Stimulated activated CD8-positive, alpha-beta memory T cell treated with anti-CD3 and anti-CD28 coated beads, Interleukin-12 subunit alpha, Interleukin-12 subunit beta, amount 100 ng/mL, for 4 hours (primary cell): ENCODE data around the gene VPS16.
"Not testable (repeated sequence)": the region's sequence is repeated elsewhere in the genome, so short reads cannot be mapped to it uniquely, and the experiment has no call there.

Experiments
- DNase-seq: peaks from one replicate; pipeline ENCODE4 v3.0.0-alpha.2; 2020; ENCODE audit warnings: low read depth

Gene VPS16

GRCh38 chr20:2871661-2872458, 31.3 kb downstream of the VPS16 start:
- DNase-seq: peak; percentile 15

GRCh38 chr20:2872459-2873009, 32.0 kb downstream of the VPS16 start:
- DNase-seq: peak; percentile 55

DNA sequence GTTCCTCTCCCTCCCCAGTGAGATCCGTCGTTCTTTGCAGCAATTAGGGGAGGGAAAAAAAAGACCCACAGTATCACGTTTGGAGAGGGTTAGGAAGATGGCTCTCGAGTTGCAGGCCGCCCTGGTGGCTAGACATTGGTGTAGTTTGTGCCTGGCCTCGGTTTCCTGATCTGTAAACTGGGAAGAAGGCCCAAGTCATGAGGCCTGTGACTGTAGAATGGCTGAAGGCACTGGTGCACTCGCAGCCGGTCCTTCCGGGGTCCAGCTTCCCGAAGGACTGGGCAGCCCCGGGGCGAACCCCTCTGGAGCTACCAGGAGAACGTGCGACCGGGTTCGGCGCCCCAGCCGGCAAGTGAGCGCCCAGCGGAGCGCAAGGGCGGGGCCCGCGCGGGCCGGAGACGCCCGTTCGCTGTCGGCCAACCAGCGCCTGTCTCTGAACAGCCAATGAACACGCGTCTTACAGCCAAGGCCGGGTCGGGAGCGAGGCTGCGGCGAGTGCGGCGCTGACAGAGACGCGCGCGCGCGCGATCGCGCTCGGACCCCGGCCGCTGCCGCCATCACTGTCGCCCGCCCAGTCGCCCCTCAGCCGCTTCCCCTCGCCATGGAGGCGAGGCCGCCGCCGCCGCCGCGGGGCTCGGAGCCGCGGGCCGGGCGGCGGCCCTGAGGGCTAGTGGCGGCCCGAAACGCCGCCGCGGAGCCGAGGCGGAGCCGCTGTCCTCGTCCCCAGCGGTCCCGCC, 32.6 kb downstream of the VPS16 start, which contains the start of gene PTPRA:
TSS of gene PTPRA (plus strand) at position 472 of the 737 bp plus-strand sequence. CDS start 90,797 bp downstream, outside the sequence.
- DNase-seq: peak; percentile 86

DNA sequence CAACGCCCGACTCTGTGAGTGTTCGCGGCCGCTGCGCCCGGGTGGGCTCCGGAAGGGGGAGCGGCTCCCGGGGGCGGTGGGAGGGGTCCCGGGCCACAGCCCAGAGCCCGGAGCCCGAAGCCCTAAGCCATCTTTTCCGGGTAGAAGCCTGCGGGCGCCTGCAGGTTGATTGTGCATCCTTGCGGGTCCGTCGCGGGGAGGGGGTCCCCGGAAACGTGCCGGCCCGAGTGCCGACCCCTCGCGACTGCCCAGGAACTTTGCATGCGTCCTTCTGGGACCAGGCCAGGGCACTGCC, 33.1 kb downstream of the VPS16 start:
- DNase-seq: peak; percentile 63

- DNase-seq: no peak
These were observed 33.9 kb downstream of the VPS16 start for GRCh38 chr20:2874456-2874855.

- no peak for DNase-seq
These were observed 35.2 kb downstream of the VPS16 start for GRCh38 chr20:2875690-2876203.

- DNase-seq: no peak
These were observed 38.0 kb downstream of the VPS16 start for GRCh38 chr20:2878515-2878914.

GRCh38 chr20:2879146-2879545, 38.6 kb downstream of the VPS16 start:
- DNase-seq: no peak

DNA sequence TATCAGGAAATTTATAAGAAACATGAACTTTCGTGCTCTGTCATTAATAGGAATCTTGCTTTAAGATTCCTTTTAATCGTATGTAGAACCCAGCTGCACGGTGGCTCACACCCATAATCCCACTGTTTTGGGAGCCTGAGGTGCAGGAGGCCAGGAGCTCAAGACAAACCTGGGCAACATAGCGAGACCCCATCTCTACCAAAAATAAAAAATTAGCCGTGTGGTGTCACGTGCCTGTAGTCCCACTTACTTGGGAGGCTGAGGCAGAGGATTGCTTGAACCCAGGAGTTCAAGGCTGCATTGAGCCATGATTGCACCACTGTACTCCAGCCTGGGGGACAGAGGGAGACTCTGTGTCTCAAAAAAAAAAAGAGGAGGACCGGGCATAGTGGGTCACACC, 40.1 kb downstream of the VPS16 start:
- DNase-seq: no peak

DNA sequence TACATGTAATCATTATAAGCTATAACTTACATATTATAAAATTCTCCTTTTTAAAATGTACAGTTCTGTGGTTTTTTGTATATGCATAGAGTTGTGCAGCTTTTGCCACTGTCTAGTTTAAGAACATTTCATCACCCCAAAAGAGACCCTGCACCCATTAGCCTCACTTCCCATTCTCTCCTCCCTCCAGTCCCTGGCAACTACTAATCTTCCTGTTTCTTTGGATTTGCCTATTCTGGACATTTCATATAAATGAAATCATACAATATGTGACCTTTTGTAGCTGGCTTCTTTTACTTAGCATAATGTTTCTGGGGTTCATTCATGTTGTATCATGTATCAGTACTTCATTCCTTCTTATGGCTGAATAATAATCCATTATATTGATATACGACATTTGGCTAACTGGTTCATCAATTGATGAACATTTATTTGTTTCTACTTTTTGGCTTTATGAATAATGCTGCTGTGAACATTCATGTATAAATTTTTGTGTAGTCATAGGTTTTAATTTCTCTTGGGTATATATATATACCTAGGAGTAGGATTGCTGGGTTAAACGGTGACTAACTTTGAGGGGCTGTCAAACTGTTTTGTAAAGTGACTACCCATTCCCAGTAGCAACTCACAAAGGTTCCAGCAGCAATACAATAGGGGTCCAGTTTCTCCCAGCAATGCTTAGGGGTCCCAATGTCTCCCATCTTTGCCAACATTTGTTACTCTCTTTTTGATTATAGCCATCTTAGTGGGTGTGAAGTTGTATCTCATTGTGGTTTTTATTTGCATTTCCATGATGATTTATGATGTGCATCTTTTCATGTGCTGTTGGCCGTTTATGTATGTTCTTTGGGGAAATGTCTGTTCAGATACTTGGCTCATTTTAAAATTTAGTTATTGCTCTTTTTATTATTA, 43.4 kb downstream of the VPS16 start:
- DNase-seq: no peak

DNA sequence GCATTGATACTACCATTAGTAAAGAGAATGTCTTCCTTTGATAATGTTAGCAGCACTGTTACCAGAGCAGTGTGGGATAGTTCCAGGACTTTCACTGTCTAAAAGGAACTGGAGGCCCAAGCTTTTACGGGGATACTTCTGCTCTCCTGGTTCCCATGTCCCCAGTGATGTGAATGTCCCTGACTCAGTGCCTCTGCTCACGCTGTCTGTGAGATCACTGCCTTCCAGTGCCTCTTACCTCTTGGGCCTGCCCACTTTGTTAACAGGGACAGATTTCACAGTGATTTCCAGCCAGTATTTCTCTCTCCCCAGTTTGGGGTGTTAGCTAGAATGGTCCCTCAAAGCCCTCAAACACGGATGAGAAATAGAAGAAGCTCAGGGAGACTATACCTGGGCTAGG, 47.2 kb downstream of the VPS16 start:
- DNase-seq: no peak

DNA sequence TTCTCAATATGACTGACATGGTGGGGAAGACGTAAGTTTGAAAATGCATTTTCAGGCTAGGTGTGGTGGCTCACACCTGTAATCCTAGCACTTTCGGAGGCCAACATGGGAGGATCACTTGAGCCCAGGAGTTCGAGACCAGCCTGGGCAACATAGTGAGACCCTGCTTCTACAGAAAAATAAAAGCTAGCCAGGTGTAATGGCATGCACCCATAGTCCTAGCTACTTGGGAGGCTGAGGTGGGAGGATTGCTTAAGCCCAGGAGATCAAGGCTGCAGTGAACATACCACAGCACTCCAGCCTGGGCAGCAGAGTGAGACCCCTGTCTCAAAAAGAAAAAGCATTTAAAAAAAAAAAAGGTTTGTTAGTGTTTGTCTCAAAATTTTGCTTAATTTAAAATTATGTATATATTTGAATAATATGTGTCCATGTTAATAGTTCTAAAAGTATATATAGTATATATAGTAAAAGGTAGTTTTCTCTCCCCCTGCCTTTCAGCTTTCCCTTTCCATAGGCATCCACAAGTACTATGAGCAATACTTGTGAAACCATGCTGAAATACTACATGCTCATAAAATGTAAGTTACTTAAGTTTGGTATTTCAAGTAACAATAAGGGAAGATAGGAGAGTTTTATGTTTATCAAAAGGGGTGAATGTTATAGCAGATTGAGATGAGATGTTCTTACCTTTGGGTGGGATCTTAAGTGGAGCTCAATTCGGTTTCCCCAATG, 47.8 kb downstream of the VPS16 start:
- DNase-seq: no peak

DNA sequence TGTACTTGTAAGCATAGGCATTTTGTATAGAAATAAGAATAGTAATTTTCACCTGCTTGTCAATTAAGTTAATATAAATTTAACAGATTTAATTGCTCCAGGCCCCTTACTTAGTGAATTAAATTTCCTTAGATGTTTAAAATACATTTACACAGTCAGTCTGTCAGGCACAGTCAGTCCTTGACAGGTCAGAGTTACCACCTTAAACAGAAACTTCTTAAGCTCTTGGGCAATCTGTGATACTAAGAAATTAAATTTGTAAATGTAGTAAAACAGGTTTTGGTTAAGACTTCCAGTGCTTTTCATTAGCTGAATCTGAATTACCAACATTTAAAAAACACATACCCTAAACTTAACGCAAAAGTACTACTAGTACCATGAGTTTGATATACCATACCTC, 48.7 kb downstream of the VPS16 start:
- DNase-seq: no peak

GRCh38 chr20:2889797-2890196, 49.3 kb downstream of the VPS16 start:
- DNase-seq: no peak

- DNase-seq: no peak
These were observed 50.2 kb downstream of the VPS16 start for GRCh38 chr20:2890742-2891141.

GRCh38 chr20:2891343-2891742, 50.8 kb downstream of the VPS16 start:
- no peak for DNase-seq

DNA sequence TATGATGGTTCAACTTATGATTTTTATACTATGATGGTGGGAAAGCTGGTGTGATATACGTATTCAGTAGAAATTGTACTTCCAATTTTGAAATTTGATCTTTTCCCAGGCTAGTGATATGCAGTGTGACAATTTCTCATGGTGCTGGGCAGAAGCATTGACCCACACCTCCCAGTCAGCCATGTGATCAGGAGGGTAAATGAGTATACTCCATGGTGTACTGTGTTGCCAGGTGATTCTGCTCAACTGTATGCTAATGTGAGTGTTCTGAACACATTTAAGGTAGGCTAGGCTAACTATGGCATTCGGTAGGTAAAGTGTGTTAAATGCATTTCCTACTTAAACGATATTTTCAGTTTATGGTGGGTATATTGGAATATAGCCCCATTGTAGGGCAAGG, 51.8 kb downstream of the VPS16 start:
- DNase-seq: no peak

GRCh38 chr20:2894221-2894620, 53.7 kb downstream of the VPS16 start:
- DNase-seq: no peak

DNA sequence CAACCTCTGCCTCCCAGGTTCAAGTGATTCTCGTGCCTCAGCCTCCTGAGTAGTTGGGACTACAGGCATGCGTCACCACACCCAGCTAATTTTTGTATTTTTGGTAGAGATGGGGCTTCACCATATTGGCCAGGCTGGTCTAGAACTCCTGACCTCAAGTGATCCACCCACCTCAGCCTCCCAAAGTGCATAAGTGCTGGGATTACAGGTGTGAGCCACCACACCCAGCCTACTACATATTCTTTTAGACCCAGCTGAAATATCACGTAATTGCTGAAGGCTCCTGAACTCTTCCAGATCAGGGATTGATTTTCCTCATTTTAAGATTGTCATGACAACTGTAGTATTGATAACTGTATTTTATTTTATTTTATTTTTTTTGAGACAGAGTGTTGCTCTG, 54.6 kb downstream of the VPS16 start:
- DNase-seq: not testable (repeated sequence)

- DNase-seq: no peak
These were observed 58.7 kb downstream of the VPS16 start for GRCh38 chr20:2899243-2899642.

DNA sequence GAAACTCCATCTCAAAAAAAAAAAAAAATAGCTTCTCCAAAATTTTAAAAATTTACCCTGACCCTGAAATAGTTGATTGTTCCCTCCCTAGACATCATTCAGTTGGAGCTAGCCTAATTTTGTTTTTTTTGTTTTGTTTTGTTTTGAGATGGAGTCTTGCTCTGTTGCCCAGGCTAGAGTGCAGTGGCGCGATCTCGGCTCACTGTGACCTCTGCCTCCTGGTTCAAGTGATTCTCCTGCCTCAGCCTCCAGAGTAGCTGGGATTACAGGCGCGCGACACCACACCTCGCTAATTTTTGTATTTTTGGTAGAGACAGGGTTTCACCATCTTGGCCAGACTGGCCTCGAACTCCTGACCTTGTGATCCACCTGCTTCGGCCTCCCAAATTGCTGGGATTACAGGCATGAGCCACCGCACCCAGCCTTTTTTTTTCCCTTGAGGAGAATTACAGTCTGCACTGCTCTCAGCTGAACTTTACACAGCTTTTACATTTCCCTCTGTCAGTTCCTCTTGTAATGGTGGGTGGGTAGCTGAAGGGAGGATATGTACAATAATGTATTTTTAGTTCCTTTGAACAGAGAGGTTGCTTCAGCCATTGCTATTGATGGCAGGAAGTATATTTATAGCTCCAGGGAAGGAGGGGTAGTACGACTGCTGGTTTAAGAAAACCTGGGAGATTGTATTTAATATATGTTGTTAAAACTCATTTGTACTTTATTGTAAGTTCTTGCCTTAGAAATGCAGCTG, 60.5 kb downstream of the VPS16 start:
- DNase-seq: no peak
